ENCODE data around the gene EEF2K. TPM values are rescaled to one million over a fixed set of nuclear protein-coding genes. Genes with fewer than 3 reads are reported as not detected.

The EEF2K gene
- polyA plus RNA-seq (2011; rRNA removed) = 8.7 and 10.9 TPM in 2 replicates
- polyA minus RNA-seq (2011; rRNA and poly(A)+ RNA removed) = 16.1 and 25.7 TPM in 2 replicates

GRCh38 chr16:22206013-22206841 is at the start of gene EEF2K:
TSS of gene EEF2K (plus strand) at chr16:22206278. CDS start at chr16:22225730, 19,452 bp downstream.
- peak; percentile 68 for DNase-seq (ENCODE audit: low read depth)
- peak within 1 kb of the TSS; percentile 73 for H3K4me3 ChIP-seq (ENCODE audit: low read depth, low read length)
- no peaks in the 10 kb centered on the region for H3K36me3 ChIP-seq (ENCODE audit: control insufficient read depth, insufficient read depth, low read length)
- peak; percentile 72 for TF ChIP-seq CTCF (IDR thresholded peaks at IDR 0.05; ENCODE audit: insufficient read depth, low read depth, low read length)
- ChIA-PET POLR2A (no interaction called here), CTCF (interaction anchor here (0.7 to 1.8 kb wide), 8 partner anchors 10 to 94 kb away, joined by 3 to 12 read pairs (median 4); partner anchors contain the start of gene POLR3E)
- H3K27me3 ChIP-seq (ENCODE audit: control insufficient read depth, insufficient read depth, low read length) = no peaks in the 10 kb centered on the region

GRCh38 chr16:22161401-22161800 is 44.7 kb upstream of the EEF2K start:
- Histone ChIP-seq H3K36me3 (ENCODE audit: control insufficient read depth, insufficient read depth, low read length) (no peaks in the 10 kb centered on the region), H3K27me3 (ENCODE audit: control insufficient read depth, insufficient read depth, low read length) (peaks cover 8% of the 10 kb centered on the region), H3K4me3 (ENCODE audit: low read depth, low read length) (no peak overlapping the region)
- TF ChIP-seq CTCF (IDR thresholded peaks at IDR 0.05; ENCODE audit: insufficient read depth, low read depth, low read length) = no peak
- ChIA-PET POLR2A (no interaction called here), CTCF (no interaction called here)
- no peak for DNase-seq (ENCODE audit: low read depth)

- peaks cover 8% of the 10 kb centered on the region for H3K27me3 ChIP-seq (ENCODE audit: control insufficient read depth, insufficient read depth, low read length)
- no peaks in the 10 kb centered on the region for H3K36me3 ChIP-seq (ENCODE audit: control insufficient read depth, insufficient read depth, low read length)
- no peak for DNase-seq (ENCODE audit: low read depth)
- POLR2A ChIA-PET = no interaction called here
- CTCF ChIA-PET = no interaction called here
- no peak for TF ChIP-seq CTCF (IDR thresholded peaks at IDR 0.05; ENCODE audit: insufficient read depth, low read depth, low read length)
- H3K4me3 ChIP-seq (ENCODE audit: low read depth, low read length) = no peak within 1 kb of the TSS
Observed at GRCh38 chr16:22161999-22162655, 44.0 kb upstream of the EEF2K start, which contains the start of gene SDR42E2. TSS of gene SDR42E2 (plus strand) at chr16:22162506. CDS start at chr16:22165583, 3,077 bp downstream.

- CTCF ChIA-PET = no interaction called here
Observed at GRCh38 chr16:22162656-22163009, 43.4 kb upstream of the EEF2K start.

More at GRCh38 chr16:22162656-22163009, 43.4 kb upstream of the EEF2K start:
- no peaks in the 10 kb centered on the region for H3K36me3 ChIP-seq (ENCODE audit: control insufficient read depth, insufficient read depth, low read length)
- no peak for TF ChIP-seq CTCF (IDR thresholded peaks at IDR 0.05; ENCODE audit: insufficient read depth, low read depth, low read length)
- H3K4me3 ChIP-seq (ENCODE audit: low read depth, low read length) = no peak overlapping the region
- peaks cover 8% of the 10 kb centered on the region for H3K27me3 ChIP-seq (ENCODE audit: control insufficient read depth, insufficient read depth, low read length)
- POLR2A ChIA-PET = no interaction called here
- no peak for DNase-seq (ENCODE audit: low read depth)

Data from BJ (cell line).